NCI-H526 (cell line): ENCODE results near the gene SND1.

Experiments
- DNase-seq, 2 experiments: peaks; one replicate each; lab custom pipeline; 2025; lab: John Stamatoyannopoulos, UW

Gene SND1

GRCh38 chr7:127683776-127684681 lies 32.0 kb downstream of the SND1 start:
- no peak for DNase-seq

GRCh38 chr7:127689194-127689772 lies 37.3 kb downstream of the SND1 start:
- DNase-seq = no peak

GRCh38 chr7:127690337-127690736 lies 38.3 kb downstream of the SND1 start:
- DNase-seq = no peak

- DNase-seq = no peak
Observed at GRCh38 chr7:127690806-127691205, 38.8 kb downstream of the SND1 start.

GRCh38 chr7:127692200-127692599 lies 40.2 kb downstream of the SND1 start:
- DNase-seq = peak in 1 of 2 experiments; percentile 55

- no peak for DNase-seq
Observed at GRCh38 chr7:127699853-127700252, 47.9 kb downstream of the SND1 start.

- DNase-seq = no peak
Observed at GRCh38 chr7:127702052-127702652, 50.2 kb downstream of the SND1 start.

- no peak for DNase-seq
Observed at GRCh38 chr7:127702938-127703337, 50.9 kb downstream of the SND1 start.

- DNase-seq = no peak
Observed at GRCh38 chr7:127704211-127704610, 52.2 kb downstream of the SND1 start.

GRCh38 chr7:127705461-127705959 lies 53.5 kb downstream of the SND1 start:
- DNase-seq = no peak

GRCh38 chr7:127706766-127707165 lies 54.8 kb downstream of the SND1 start:
- no peak for DNase-seq

GRCh38 chr7:127708201-127708600 lies 56.2 kb downstream of the SND1 start:
- no peak for DNase-seq

GRCh38 chr7:127708788-127709187 lies 56.8 kb downstream of the SND1 start:
- peak; percentile 40 to 84 for DNase-seq

GRCh38 chr7:127710635-127711034 lies 58.6 kb downstream of the SND1 start:
- no peak for DNase-seq

GRCh38 chr7:127711872-127712271 lies 59.9 kb downstream of the SND1 start:
- DNase-seq = no peak

GRCh38 chr7:127713006-127713405 lies 61.0 kb downstream of the SND1 start:
- DNase-seq = no peak

GRCh38 chr7:127713758-127714157 lies 61.8 kb downstream of the SND1 start:
- DNase-seq = no peak

GRCh38 chr7:127715272-127715671 lies 63.3 kb downstream of the SND1 start:
- no peak for DNase-seq

GRCh38 chr7:127715901-127716300 lies 63.9 kb downstream of the SND1 start:
- no peak for DNase-seq

GRCh38 chr7:127717502-127718339 lies 65.7 kb downstream of the SND1 start:
- no peak for DNase-seq

GRCh38 chr7:127718340-127718679 lies 66.3 kb downstream of the SND1 start:
- no peak for DNase-seq

- DNase-seq = no peak
Observed at GRCh38 chr7:127726476-127726875, 74.5 kb downstream of the SND1 start.
